ENCODE data around the gene ZFC3H1. TPM values are rescaled to one million over a fixed set of nuclear protein-coding genes. Genes with fewer than 3 reads are reported as not detected.

The ZFC3H1 gene
- total and polyA plus RNA-seq, 8 donors = 8.6 to 32.6 (median 18.8) TPM

DNA sequence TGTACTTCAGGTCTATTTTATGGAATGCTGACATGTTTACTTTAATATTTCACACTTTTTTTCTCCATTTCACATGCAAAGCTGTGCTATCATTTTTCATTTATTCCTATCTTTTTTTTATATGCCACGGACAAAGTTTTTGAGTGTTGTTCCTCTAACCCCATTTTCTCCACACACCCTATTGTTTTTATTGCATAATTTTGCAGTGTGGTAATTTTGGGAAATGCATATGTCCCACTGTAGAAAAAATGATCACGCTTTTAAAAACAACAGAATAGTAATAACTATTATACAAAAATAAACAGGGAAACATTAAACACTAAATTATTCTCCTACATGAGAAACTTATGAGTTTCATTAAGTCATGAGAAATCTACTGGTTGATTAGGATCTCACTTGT lies 14.2 kb downstream of the ZFC3H1 start:
- H3K4me1 ChIP-seq = peaks cover 0 to 8% (median 5%) of the 10 kb centered on the region in 3 donors
- intact Hi-C loops (cut with DNase I) = no loop called here
- no peak for TF ChIP-seq CTCF (IDR thresholded peaks at IDR 0.05)
- H3K27me3 ChIP-seq = no peaks in the 10 kb centered on the region
- H3K9me3 ChIP-seq = no peaks in the 10 kb centered on the region
- no peak for ATAC-seq
- H3K36me3 ChIP-seq = peaks cover 0 to 13% (median 5%) of the 10 kb centered on the region in 3 donors
- DNase-seq = no peak
- FAIRE-seq = no peak
- H3K27ac ChIP-seq = no peak overlapping the region
- H3K4me3 ChIP-seq = no peak overlapping the region
- WGBS, 2 donors = 80 to 85% methylated on average over 2 of the region's 2 CpGs

- H3K9me3 ChIP-seq = no peaks in the 10 kb centered on the region
- peaks cover 0 to 8% (median 3%) of the 10 kb centered on the region in 3 donors for H3K4me1 ChIP-seq
- DNase-seq (no peak), ATAC-seq (peak in 2 of 4 donors; percentile 25 to 41), FAIRE-seq (no peak)
- no peak overlapping the region for H3K27ac ChIP-seq
- peaks cover 0 to 20% (median 5%) of the 10 kb centered on the region in 3 donors for H3K36me3 ChIP-seq
- H3K4me3 ChIP-seq = no peak overlapping the region
- intact Hi-C loops (cut with DNase I) = no loop called here
- 51 to 62% methylated on average over 4 of the region's 4 CpGs for WGBS, 2 donors
- TF ChIP-seq CTCF (IDR thresholded peaks at IDR 0.05) = no peak
- H3K27me3 ChIP-seq = no peaks in the 10 kb centered on the region
These were observed 15.1 kb downstream of the ZFC3H1 start for GRCh38 chr12:71648537-71648936.

- WGBS, 2 donors = 95% methylated on average over 3 of the region's 3 CpGs
- intact Hi-C loops (cut with DNase I) = no loop called here
- H3K27ac ChIP-seq = no peak overlapping the region
- H3K9me3 ChIP-seq = no peaks in the 10 kb centered on the region
- no peaks in the 10 kb centered on the region for H3K27me3 ChIP-seq
- no peak overlapping the region for H3K4me3 ChIP-seq
- FAIRE-seq = no peak
- H3K36me3 ChIP-seq = peaks cover 2 to 39% (median 10%) of the 10 kb centered on the region in 3 donors
- H3K4me1 ChIP-seq = peaks cover 0 to 13% (median 3%) of the 10 kb centered on the region in 3 donors
- no peak for ATAC-seq
- no peak for TF ChIP-seq CTCF (IDR thresholded peaks at IDR 0.05)
- DNase-seq = no peak
These were observed 17.1 kb downstream of the ZFC3H1 start for GRCh38 chr12:71646512-71646911.

DNA sequence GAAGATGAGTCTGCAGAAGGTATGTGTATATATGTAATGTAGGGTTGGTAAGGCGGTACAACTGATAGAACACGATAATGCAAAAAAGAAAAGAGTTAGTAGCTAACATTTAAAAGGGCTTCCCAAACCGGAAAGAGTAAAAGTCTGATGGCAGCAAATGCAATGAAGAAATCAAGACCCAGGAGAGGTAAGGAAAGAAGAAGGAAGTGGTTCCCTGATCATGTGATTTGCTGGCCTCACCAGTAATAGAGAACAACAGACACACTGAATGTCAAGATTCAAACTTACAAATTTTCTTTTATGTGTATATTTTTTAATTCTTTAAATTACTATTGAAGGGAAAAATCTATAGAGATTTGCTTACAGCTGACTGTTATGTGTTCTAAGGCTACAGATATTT lies 18.4 kb downstream of the ZFC3H1 start:
- Histone ChIP-seq H3K27me3 (no peaks in the 10 kb centered on the region), H3K4me3 (no peak overlapping the region), H3K36me3 (peaks cover 2 to 48% (median 18%) of the 10 kb centered on the region in 3 donors), H3K9me3 (no peaks in the 10 kb centered on the region), H3K4me1 (peaks cover 0 to 13% (median 3%) of the 10 kb centered on the region in 3 donors), H3K27ac (no peak overlapping the region)
- 76 to 79% methylated on average over 3 of the region's 3 CpGs for WGBS, 2 donors
- intact Hi-C loops (cut with DNase I) = no loop called here
- ATAC-seq (peak in 2 of 4 donors; percentile 47 to 53), FAIRE-seq (no peak), DNase-seq (no peak)
- no peak for TF ChIP-seq CTCF (IDR thresholded peaks at IDR 0.05)

- no peaks in the 10 kb centered on the region for H3K9me3 ChIP-seq
- no peak overlapping the region for H3K4me3 ChIP-seq
- intact Hi-C loops (cut with DNase I) = no loop called here
- 51 to 55% methylated on average over 2 of the region's 2 CpGs for WGBS, 2 donors
- peaks cover 2 to 64% (median 18%) of the 10 kb centered on the region in 3 donors for H3K36me3 ChIP-seq
- H3K4me1 ChIP-seq = peaks cover 0 to 10% (median 0%) of the 10 kb centered on the region in 3 donors
- no peak overlapping the region for H3K27ac ChIP-seq
- no peak for ATAC-seq
- DNase-seq = no peak
- TF ChIP-seq CTCF (IDR thresholded peaks at IDR 0.05) = no peak
- H3K27me3 ChIP-seq = no peaks in the 10 kb centered on the region
- FAIRE-seq = no peak
These were observed 21.4 kb downstream of the ZFC3H1 start for GRCh38 chr12:71642264-71642663.

Data from pancreas (tissue), 10 donors.